GM18511 (cell line): ENCODE measurements around the gene CSNK1D.

ENCODE experiments used
- ATAC-seq: cut with Tn5 transposase; IDR thresholded peaks from one replicate; pipeline ENCODE4 v1.9.1; 2021; ENCODE audit warnings: mild to moderate bottlenecking, moderate library complexity; ENCODE audit not compliant: unreplicated experiment

The CSNK1D gene

DNA sequence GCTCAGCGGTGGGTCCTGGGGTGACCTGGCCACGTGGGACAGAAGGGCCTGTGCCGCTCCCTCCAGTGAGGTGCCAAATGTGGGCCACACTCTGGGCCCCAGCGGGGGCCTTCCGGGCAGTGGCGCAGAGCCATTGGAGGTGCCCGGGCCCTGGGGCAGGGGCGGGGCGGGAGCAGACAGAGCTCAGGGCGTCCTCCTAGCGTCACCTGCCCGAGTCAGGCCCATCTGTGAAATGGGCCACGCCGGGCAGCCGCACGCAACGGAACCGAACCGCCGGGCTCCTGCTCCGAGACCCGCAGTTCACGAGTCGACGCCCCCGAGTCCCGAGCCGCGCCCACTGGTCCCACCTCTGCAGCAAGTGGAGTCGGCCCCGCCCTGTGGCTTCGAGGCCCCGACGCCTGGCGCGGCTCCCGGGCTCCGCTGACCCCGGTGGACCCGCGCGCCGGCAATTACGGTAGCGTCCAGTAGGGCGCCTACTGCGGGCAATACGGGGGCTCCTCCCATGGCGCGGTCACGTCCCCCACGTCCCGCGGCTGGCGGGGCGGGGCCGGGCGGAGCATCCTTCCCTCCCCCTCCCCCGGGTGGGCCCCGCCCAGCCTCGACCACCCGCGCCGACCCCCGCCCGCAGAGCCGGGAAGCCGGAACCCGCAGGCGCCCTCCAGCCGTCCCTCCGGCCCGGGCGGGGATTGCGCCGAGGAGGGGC, 42.7 kb downstream of the CSNK1D start:
- ATAC-seq: peak; percentile 38

DNA sequence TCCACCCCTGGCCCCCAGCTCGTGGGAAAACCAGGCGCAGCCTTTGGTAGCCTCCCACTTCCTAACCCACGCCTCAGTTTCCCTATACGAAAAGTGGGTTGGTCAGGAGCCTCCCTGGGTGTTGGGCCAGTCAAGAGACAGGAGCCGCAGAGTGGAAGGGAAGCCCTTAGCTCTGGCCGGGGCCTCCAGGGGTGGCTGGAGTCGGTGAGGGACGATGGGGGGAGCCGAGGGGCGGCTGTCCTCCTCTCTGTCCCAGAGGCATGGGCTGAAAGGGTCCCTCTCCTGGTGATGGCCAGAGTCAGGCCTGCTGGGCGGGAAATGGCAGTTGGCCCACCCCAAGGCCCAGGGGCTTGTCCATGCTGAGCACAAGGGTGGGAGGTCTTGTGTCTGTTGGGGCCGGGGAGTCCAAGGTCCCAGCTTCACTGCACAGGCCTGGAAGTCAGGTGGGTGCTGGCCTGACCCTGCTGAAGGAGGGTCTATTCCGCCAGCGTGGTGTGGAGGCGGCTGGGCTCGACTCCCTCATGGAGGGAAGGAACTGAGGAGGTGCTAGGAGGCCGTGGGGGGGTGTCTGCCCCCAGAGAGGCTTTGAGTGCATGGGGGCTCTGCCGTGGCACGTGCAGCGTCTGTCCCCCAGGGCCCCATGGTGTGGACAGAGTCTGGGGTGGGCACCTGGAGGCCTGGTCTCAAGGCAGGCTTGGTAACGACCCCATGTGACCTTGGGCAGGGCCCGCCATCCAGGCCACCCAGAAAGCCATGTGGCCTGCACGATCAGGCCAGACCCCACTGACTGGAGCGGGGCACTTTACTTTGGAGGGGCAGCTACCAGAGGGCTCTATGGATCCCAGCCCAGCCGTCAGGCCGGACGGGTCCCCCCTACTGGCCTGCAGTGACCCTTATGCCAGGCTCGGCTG, 43.5 kb downstream of the CSNK1D start:
- ATAC-seq: no peak

DNA sequence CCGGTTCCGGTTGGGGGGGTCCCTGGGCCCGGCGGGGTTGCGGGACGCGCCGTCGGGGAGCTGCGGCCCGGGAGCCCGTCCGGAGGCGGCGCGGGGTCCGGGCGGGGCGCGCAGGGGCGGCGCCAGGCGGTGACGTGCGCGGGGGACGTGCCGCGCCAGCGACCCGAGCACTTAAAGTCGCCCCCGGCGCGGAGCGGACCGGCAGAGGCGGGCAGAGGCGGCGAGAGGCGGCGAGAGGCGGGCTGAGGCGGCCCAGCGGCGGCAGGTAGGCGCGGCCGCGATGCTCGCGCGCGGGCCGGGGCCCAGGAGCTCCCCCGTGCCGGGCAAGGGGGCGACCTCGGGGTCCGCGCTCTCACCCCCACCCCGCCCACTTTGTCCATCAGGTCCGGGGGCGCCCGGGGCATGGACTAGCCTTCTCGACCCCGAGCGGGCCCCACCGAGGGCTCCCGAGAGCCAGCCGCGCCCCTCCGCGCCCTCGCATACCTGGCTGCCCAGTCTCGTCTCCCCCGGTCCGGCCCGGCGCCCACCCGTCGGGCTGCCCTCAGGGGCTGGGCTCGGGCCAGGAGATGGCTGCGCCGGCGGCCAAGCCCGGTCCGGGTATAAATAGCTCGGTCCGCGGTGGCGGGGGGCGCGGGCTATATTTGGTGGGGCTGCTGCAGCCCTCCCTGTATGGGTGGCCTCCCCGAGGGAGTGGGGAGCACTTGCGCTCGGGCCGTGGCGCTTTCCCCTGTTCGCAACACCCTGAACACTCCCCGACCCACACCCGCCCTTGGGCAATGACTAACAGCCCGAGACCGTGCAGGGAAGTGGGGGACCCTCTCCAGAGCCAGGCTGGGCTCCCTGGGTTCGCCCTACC, 44.4 kb downstream of the CSNK1D start, which contains the start of gene SLC16A3:
SLC16A3 (plus strand) TSS at position 201 of the 856 bp plus-strand sequence. CDS start 6,967 bp downstream, outside the sequence.
- peak; percentile 50 for ATAC-seq

DNA sequence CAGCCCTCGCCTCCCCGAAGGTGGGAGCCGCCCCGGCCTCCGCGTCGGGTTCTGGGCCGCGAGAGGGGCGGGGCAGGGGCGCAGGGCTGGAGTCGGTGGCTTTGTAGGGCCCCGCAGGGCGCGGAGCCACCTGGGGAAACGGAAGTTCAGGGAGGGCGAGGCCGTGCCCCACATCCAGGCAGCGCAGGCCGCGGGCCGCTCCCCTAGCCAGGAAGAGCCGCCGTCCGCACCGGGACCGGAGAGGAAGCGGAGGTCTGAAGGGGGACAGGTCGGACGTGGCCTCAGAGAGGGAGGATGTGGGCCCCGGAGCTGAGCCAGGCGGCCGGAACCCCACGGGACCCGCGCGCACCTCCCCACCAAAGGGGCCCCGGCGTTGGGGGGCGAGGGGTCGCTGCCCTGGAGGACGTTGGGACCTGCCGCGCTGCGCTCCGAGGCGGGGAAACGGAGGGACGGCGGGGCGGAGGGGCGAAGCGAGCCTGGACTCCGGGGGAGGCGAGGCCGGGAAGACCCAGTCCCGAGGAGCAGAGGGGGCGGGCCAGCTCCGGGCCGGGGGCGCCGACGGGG, 45.1 kb downstream of the CSNK1D start:
- peak; percentile 34 for ATAC-seq

DNA sequence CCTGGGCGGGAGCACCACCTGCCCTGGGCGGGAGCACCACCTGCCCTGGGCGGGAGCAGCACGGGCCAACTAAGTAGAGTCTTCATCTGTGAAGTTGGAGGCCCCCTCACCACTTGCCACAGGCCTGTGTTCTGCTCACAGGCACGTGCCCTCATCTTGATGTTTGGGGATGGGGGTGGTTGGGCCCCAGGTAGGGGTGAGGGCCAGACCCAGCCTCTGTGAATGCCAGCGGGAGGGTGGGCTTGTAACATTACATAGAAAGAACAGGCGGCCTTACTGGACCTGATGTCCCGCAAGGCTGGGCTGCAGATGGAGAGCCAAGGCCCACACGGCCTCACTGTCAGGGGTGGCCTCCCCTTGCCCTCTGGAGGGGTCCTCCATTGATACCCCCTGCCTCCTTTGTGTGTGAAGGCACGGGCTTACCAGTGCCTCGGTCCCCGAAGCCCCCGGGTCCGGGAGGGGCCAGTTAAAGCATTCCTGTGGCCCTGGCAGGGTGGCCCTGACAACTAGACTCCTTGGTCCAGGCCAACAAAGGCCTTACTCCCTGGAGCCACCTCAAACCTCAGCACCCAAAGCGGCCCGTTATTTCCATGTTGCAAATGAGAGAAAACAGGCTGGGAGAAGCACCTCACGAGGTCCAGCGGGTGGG, 45.7 kb downstream of the CSNK1D start:
- no peak for ATAC-seq

DNA sequence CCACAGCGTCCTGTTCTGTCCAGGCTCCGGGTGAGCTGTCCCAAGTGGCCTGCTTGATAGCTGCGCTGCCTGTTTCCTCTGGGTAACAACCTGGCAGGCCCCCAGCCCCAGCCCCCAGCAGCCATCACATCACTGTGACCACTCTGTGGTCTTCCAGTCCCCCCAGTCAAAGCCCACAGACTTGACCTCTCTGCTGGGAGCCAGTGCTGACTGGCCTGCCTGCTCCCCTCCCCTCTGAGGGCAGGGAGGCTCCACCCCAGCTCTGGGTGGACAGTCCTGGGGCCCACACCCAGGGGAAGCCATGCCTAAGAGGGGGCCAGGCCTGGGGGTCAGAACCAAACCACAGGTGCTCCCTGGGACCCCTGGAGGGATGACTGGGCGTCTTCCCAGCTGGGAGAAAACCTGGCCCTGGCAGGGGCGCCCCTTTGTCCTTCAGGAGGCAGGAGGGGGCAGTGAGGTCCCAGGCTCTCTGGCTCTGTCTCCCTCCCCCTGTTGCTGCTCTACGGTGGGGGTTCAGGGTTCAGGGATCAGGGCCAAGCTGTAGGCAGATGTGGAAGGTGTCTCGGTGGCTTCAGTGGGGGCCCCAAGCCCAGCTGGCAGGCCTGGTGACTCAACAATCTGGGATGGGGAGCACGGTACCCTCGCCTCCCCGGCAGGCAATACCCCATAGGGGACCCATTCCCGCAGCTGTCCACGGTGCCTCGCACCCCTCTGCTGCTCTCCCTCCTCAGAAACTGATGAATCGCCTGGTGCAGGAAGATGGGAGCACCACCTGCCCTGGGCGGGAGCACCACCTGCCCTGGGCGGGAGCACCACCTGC, 46.5 kb downstream of the CSNK1D start:
- ATAC-seq: no peak

DNA sequence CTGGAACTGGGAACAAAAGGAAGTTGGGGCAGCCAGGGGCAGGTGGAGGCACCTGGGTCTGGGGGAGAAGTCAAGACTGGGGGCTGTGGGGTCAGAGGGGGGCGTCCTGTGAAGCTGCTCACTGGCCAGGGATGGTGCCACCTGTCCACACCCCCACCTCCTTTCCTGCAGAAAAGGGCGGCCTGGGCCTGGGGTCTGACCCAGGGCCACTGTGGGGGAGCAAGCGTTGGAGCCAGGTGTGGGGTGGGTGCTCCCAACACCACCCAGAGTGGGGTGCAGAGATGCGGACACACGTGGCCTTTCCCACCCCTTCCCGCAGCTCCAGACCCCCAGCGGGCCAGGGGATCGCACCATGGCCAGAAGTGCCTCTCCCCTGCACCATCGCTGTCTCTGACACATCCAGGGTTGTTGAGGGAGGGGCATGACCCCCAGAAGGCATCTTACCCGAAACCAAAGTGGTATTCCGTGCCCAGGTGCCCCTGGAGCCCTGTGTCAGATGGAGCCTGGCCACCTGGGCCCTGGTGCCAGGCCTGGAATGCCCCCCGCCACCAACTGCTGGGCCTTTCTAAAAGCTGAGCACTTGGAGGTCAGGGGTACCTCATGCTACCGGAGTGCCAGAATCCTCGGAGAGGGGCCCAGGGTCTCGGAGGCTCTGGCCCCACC, 47.2 kb downstream of the CSNK1D start:
- no peak for ATAC-seq

DNA sequence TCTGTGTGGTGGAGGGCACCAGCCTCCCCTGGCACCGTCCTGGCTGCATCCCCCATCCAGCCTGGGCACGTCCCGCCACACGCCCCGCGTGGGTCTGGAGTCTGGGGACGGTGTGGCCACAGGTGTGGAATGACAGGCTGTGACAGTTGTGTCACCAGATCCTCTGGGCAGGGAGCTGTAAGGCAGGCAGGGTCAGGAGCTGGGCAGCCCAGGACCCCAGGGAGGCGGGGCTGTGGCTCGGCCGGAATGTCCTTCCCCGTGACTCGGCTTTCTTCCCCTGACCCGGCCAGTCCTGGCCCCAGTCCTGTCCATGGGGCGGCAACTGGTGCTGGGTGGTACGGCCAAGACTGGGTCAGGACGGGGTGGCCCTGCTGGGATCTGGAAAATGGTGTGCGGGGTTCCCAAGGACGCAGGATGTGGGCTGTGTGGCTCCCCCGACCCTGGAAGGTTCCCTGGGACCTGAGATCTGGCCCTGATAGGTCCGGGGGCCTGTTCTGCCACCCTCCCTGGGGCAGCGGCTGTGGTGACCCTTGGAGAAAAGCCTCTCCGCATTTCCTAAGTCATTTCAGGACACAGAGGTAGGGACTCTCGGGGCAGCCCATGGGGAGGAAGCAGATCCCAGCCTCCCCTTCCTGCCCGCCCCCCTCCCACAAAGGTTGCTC, 48.0 kb downstream of the CSNK1D start:
- ATAC-seq: no peak

DNA sequence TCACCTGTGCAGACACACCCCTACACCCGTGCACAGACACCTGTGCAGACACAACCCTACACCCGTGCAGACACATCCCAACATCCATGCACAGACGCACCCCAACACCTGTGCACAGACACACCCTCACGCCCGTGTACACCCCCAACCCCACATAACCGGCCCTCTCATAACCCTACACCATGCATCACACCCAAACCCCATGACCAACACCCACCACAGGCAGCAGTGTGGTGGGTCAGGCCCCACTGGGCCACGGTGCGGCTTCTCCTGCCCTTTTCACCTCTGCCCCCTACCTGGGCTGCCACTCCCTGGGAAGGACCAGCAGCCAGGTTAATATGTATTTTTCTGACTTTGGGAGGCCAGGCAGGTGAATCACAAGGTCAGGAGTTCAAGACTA, 48.8 kb downstream of the CSNK1D start:
- no peak for ATAC-seq

DNA sequence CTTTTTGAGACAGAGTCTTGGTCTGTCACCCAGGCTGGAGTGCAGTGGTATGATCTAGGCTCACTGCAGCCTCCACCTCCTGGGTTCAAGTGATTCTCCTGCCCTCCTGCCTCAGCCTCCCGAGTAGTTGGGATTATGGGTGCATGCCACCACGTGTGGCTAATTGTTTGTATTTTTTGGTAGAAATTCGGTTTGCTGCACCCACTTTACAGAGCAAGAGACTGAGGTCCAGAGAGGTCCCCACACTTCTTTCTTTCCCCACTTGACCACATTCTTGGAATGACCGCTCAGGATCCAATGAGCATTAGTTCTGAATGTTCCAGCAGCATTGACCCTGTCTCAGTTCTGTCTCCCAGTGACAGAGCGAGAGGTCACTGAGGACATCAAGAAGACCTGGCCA, 50.0 kb downstream of the CSNK1D start:
- ATAC-seq: no peak

DNA sequence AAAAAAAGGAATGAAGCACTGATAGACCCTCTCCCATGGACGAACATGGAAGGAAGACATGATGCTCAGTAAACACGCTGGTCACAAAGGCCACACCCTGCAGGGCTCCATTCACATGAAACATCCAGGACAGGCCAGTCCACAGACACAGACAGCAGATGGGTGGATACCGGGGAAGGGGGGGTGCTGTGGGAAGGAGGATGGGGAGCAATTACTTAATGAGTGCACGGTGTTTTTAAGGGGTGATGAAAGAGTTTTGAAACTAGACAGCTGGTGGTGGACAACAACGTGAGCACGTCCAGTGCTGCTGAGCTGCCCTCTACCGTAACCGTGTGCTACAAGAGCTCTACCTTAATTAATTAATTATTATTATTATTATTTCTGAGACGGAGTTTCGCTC, 50.7 kb downstream of the CSNK1D start:
- ATAC-seq: no peak

DNA sequence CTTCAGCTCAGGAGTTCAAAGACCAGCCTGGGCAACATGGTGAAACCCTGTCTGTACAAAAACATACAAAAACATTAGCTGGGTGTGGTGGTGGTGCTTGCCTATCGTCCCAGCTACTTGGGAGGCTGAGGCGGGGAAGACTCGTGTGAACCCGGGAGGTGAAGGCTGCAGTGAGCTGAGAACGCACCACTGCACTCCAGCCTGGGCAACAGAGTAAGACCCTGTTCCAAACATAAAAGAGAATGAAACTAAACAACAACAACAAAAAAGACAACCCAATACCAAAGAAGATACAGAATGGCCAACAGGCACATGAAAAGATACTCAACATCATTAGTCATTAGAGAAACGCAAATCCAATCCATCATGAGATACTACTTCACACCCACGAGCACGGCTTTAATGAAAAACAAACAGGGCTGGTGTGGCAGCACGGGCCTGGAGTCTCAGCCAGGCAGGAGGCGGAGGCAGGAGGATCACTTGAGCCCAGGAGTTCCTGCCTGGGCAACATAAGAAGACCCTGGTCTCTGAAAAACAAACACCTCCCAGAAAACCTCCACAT, 52.1 kb downstream of the CSNK1D start:
- ATAC-seq: no peak

DNA sequence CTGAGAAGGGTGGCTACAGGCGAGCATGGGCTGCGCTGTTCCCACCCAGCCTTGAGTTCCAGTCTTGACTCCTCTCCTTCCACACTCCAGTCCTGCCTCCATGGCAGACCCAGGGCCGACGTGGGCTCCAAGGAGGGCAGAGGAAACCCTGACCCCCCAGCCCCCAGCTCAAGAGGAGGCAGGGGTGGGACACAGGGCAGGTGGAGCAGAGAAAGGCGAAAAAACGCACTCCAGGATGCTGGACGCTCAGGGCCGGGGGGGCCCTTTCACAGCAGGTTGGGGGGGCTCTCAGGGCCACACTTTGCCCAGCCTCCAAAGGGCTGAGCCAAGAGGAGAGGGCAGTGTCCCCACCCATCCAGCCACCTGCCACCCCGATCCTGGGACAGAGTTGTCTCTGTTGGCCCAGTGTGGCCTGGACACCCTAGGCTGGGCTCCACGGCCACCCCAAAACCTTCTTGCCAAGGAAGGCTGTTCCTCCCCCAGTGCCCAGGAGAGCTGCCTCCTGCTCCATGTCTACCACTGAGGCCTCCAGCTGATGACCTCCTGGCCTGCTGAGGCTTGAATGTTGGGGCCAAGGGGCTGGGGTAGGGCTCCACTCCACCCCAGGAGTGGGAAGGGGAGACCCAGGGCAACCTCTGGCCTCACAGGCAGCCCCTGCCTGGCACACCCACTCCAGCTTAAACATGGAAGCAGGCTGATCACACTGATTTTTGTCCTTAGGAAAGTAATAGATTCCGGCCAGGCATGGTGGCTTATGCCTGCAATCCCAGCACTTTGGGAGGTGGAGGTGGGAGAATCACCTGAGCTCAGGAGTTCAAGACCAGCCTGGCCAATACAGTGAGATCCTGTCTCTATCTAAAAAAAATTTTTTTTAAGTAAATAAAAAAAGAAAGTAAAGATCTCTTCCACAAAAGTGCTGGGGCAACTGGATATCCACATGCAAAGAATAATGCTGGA, 53.5 kb downstream of the CSNK1D start:
- ATAC-seq: no peak

DNA sequence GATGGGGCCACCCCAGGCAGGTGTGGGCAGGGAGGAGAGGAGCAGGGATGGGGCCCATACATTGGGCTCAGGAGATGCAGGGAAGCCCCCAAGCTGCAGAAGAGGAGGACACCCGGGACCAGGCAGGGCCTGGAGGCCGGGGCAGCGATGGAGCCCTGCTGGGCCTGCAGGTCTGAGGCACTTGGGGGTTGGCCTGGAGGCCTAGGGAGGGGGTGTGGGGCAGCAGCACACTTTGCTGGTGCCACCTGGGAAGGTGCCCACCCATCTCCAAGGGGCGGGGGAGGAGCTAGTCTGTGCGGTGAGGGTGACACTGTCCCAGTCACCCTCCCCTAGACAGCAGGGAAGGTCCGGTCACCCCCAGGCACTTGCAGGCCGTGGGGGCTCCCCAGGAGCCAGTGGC, 54.4 kb downstream of the CSNK1D start:
- no peak for ATAC-seq

DNA sequence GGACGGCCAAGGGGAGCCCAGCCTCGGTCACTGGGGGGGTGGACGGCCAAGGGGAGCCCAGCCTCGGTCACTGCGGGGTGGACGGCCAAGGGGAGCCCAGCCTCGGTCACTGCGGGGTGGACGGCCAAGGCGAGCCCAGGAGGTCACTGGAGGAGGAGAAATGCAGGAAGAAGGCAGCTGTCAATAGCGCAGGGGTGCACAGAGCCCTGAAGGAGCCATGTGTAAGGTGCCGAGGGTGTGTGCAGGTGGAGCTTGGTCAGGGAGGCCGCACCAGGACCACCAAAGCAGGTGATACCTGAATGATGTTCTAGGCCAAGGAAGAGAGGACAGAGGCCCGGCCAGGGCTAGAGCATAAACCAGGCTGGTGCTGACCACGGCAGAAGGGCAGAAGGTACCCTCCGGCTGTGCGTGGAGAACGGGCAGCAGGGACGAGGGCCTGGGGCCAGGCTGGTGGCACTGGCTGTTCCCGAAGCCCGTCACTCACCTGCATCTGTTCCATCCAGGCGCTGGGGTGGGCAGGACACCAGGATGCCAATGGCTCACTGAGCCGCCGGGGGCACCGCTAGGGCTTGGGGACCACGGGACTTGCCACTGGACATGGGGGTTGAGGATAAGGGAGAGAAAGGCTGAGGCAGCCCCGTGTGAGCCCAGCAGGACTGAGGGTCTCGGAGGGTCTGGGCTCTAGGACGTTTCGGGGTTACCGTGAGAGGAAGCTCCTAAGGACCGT, 55.0 kb downstream of the CSNK1D start:
- ATAC-seq: no peak

DNA sequence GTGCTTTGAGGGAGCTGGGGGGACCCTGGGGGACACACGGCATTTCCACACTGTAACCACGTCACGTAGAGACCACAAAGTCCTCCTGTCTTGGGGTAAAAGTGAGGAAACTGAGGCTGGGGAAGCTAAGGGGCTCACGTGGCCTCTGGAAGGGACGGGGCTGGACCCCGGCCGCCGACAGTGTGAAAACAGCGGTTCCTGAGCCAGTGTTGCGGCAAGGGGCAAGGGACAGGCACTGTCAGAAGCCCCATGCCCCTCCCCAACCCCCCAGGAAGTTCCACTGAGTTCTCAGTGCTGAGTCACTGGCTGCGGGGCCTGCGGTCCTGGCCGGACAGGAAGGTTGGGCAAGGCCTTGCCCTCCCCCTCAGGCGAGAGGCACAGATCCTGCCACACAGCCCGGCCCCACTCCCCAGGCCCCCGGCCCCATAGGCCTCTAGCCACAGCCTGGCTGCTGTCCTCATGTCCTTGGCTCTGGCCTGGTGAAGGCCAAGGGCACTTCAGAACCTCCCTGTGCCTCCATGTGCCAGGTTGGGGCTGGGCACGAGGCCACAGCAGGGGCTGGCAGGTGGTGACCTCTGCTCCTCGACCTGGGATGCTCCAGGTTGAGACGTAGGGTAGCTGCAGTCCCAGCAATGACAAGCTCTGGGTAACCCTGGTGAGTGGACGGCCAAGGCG, 55.8 kb downstream of the CSNK1D start:
- ATAC-seq: no peak
